GM18873 (cell line): Measurements from ENCODE around the gene EIF2AK3.
"Not testable (repeated sequence)": the region's sequence is repeated elsewhere in the genome, so short reads cannot be mapped to it uniquely, and the experiment has no call there.

Experiments
- ATAC-seq: cut with Tn5 transposase; IDR thresholded peaks from one replicate; pipeline ENCODE4 v1.9.1; 2021; ENCODE audit warnings: mild to moderate bottlenecking, moderate library complexity, moderate number of reproducible peaks; ENCODE audit not compliant: unreplicated experiment, low FRiP score

The EIF2AK3 gene

DNA sequence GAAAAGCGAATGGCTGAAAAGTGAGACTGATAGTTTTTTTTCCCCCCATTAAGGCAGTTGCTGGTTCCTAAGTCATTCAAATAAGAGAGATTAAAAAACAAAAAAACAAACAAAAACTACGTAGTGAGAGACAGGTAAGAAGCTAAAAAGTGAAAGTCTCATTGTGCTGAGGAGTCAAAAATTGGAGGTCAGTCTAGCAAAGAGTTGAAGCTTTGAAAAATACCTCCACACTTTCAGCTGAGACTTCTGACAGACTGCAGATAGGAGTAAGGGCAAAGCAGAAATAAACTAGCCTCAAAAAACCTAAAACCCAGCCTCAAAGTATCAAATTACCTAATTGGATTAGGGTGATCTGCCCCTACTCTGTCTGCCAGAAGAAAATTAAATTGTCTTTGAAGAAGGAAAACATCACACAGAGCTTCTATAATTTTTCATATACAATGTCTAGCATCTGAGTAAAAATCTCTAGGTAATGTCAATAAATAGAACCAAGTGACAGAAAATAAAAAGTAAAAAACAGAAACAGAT lies 10.9 kb upstream of the EIF2AK3 start:
- ATAC-seq = no peak

DNA sequence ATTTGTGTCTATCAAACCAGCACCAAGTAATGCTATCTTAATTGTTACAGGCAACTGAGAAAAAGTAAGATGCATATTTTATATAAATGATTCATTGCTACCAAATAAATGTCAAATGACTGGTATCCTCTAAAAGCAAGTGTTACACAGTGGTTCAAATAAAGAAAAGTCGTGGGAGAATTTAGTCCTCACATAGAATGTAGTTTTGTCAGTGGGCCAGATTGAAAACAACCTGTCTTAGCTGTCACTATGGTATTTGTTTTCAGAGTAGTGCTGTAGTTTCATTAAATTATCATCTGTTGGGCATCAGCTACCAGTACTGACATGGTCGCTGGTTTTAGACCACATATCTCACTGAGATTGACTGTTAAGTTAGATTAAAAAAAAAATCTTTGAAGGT lies 10.2 kb upstream of the EIF2AK3 start:
- no peak for ATAC-seq

- no peak for ATAC-seq
These were observed 8.8 kb upstream of the EIF2AK3 start for GRCh38 chr2:88636026-88636425.

DNA sequence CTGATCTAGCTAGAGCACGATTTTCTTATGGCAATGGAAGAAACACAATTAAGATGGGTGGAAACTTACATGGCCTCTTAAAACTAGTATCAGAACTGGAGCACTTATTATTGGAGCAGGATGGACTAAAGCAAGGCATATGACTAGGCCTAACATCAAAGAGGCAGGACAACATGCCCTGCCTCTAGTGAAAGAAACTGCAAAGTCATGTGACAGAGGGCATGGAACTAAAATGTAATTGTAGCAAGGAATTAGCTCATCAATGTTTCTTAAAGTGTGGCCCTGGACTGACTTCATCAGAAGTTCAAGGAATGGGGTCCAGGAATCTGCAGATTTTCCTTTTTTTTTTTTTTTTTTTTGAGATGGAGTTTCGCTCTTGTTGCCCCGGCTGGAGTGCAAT lies 5.3 kb upstream of the EIF2AK3 start:
- ATAC-seq = no peak

GRCh38 chr2:88628571-88628939 lies 1.3 kb upstream of the EIF2AK3 start:
- ATAC-seq = no peak

- peak; percentile 35 for ATAC-seq
These were observed 749 bp upstream of the EIF2AK3 start for GRCh38 chr2:88627856-88628570.

- ATAC-seq = no peak
These were observed 851 bp downstream of the EIF2AK3 start for GRCh38 chr2:88626171-88627054.

- no peak for ATAC-seq
These were observed 2.8 kb downstream of the EIF2AK3 start for GRCh38 chr2:88624477-88624876.

GRCh38 chr2:88623831-88624465 lies 3.3 kb downstream of the EIF2AK3 start:
- not testable (repeated sequence) for ATAC-seq

- no peak for ATAC-seq
These were observed 5.0 kb downstream of the EIF2AK3 start for GRCh38 chr2:88622307-88622706.

DNA sequence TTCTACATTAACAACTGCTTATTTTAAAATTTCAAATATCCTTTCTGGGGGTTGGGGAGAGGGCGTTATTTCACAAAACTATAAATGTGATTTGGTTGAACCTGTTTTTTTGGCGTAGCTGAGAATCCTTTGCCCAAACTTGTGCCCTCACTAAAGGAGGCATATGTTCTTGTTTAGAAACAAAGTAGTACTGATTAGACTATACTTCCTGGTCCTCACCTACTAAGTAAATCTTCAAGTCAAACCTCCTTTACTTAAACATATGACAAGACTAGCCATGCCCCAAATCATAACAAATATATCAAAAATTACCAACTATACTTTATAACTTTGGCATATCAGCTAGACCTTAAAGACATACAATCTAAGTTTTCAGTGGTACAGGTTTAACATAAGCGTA lies 5.8 kb downstream of the EIF2AK3 start:
- ATAC-seq = no peak

DNA sequence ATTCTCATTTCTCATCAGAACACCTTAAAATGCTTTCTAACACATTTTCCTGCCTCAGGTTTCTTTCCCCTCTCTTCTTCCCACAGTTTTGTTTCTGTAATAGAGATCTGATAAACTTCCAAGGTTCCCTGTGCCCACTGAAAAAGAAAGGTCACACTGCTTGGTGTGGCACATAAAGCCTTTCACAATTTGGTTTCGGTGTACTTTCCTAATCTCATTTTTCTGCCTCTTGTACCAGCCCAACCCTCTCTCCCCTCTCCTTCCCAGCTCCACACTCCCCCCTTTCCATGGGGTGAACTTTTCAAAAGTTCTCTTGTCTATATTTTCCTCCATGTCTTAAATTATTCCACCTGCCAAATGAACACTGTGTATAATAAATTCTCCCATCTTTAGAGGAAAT lies 7.2 kb downstream of the EIF2AK3 start:
- ATAC-seq = no peak

- ATAC-seq = peak; percentile 41
These were observed 11.4 kb downstream of the EIF2AK3 start for GRCh38 chr2:88615822-88616221.

DNA sequence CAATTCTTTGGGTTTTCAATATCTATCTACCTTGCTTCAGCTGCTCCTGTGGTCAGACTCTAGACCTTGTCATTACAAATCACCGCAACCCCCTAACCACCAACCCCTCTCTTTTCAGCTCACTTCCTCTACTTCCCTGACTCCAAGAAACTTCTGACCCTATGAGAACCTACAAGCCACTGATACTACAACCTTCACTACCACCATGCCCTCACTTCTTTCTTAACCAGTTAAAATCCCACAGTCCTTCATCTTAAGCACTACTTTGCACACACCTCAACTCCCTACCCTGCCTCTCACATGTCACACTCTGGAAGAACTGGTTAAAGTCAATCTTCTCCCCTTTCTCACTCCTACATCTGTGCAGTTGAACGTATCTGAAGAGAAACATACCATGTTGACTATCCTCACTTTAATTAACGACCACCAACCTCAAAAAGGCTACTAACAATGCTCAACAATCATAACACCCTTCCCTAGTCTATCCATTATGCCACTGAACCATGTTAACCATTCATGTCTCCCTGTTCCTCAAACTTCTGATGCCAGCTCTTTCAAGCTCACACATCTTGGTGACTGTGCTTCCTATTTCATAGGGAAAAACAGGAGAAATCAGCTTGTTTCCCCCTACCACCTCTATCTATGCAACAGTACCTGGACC lies 12.6 kb downstream of the EIF2AK3 start:
- peak; percentile 87 for ATAC-seq

DNA sequence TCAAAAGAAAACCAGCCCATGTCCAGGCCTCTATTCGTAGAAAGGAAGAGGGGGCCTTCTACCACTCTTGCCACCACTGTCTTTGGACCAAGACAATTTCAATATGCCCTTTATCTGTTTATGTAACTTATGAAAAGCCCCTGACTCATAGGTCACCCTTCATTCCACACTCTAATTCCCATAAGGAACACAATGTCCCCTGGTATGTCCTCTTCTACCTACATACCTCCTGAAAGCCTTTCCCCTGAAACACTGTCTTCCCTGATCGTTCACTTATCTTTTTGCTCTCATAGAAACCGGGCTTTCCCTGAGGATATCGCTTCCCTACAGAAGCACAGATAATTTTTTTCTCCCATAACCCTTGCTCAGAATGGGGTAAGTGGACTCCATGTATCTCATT lies 13.3 kb downstream of the EIF2AK3 start:
- no peak for ATAC-seq

GRCh38 chr2:88608184-88608583 lies 19.1 kb downstream of the EIF2AK3 start:
- ATAC-seq = peak; percentile 35

DNA sequence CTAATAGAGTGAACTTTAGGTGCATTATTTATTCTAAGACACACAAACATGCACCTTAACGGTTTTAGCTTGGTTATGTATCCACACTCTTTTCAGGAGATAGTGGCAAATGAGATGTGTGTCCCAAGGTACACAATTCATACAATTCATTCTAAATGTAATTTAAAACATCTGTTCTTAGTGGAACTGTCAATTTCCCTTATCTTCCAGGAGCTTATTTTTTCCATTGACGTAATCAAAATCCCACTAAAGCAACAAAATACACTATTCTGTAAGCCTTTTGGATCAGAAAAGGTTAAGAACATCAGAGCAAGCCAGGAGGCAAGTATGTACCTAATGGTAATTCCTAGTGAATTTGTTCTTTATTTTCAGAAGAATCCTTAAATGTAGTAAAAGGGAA lies 19.8 kb downstream of the EIF2AK3 start:
- no peak for ATAC-seq

- peak; percentile 78 for ATAC-seq
These were observed 20.8 kb downstream of the EIF2AK3 start for GRCh38 chr2:88606371-88607030.

GRCh38 chr2:88603146-88603545 lies 24.1 kb downstream of the EIF2AK3 start:
- ATAC-seq = no peak

DNA sequence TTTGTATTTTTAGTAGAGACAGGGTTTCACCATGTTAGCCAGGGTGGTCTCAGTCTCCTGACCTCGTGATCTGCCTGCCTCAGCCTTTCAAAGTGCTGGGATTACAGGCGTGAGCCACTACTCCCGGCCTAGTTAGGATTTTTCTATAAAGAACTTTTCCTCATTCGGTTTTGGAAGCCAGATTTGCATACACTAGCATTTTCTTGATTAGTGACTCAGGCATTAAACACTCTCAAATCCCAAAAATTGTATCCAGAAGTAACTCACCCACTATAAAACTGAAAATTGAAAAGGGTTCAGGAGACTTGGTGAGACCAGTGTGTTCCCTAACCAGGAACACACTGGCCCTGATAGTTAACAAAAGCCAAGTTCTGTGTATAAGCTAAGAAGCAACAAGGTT lies 25.2 kb downstream of the EIF2AK3 start:
- no peak for ATAC-seq
